ENCODE results near the gene PPP6R2. TPM values are rescaled to one million over a fixed set of nuclear protein-coding genes. Genes with fewer than 3 reads are reported as not detected.

PPP6R2 gene
- total and polyA plus RNA-seq, 2 of the 4 experiments (the other 2 are of a cell fraction), result 49.2 to 51.6 TPM

- Histone ChIP-seq H2AK5ac (ENCODE audit: low read depth, low read length) (no peak overlapping the region), H3K56ac (ENCODE audit: extremely low read depth, insufficient read depth, low read length) (no peak overlapping the region), H2BK15ac (ENCODE audit: low read depth, low read length) (no peak overlapping the region), H4K8ac (ENCODE audit: low read depth in 2 of 2, low read length in 2 of 2) (no peak overlapping the region), H3K4me2 (ENCODE audit: low read depth, low read length) (no peak overlapping the region), H3K9me3 (ENCODE audit: control insufficient read depth, insufficient read depth, low read length) (no peaks in the 10 kb centered on the region), H4K20me1 (ENCODE audit: insufficient read depth, low read length) (peaks cover 16% of the 10 kb centered on the region), H4K91ac (ENCODE audit: insufficient read depth, low read depth, low read length) (no peak overlapping the region), H2AFZ (replicated peaks; ENCODE audit: low read length, poor library complexity) (no peak overlapping the region), H3K4me3 (ENCODE audit: insufficient read depth, low read depth, low read length) (no peak overlapping the region), H3K4me1 (ENCODE audit: control insufficient read depth, insufficient read depth, low read length) (no peaks in the 10 kb centered on the region), H3K9ac (ENCODE audit: low read depth, low read length) (no peak overlapping the region), H3K9me1 (ENCODE audit: insufficient read depth, low read length) (no peaks in the 10 kb centered on the region), H4K5ac (ENCODE audit: low read depth, low read length) (no peak overlapping the region), H2BK5ac (ENCODE audit: low read depth, low read length, poor library complexity, severe bottlenecking) (no peak overlapping the region), H3K14ac (replicated peaks; ENCODE audit: low read depth, low read length) (no peak overlapping the region), H3K79me1 (ENCODE audit: low read depth in 1 of 2, low read length in 2 of 2) (peaks cover 12 to 17% of the 10 kb centered on the region in 2 experiments; a peak in 3 of 4 replicates), H2BK20ac (ENCODE audit: low read depth, low read length) (no peak overlapping the region), H3K27me3 (ENCODE audit: control insufficient read depth, insufficient read depth, low read length) (no peaks in the 10 kb centered on the region), H2BK120ac (ENCODE audit: low read depth, low read length) (no peak overlapping the region), H3K36me3 (ENCODE audit: control insufficient read depth, insufficient read depth, low read length) (peaks cover 92% of the 10 kb centered on the region), H2AK9ac (replicated peaks; ENCODE audit: low read depth, low read length, poor library complexity) (no peak overlapping the region), H3K27ac (ENCODE audit: insufficient read depth, low read length) (no peak overlapping the region), H3K18ac (ENCODE audit: low read depth, low read length) (no peak overlapping the region), H3K4ac (ENCODE audit: low read depth, low read length) (no peak overlapping the region), H3K23ac (ENCODE audit: low read depth, low read length) (no peak overlapping the region)
- POLR2A ChIA-PET (ENCODE audit: unreplicated experiment), result no interaction called here
- CTCF ChIA-PET, result no interaction called here
- dilution Hi-C loops (cut with HindIII; ENCODE audit: low sequenced_read_pairs, unreplicated experiment) (no loop called here), in situ Hi-C loops (cut with MboI; ENCODE audit: low sequenced_read_pairs) (no loop called here), intact Hi-C loops (cut with micrococcal nuclease) (no loop called here)
- no peak for DNase-seq
- no peak for ATAC-seq (ENCODE audit: low read depth)
- TF ChIP-seq FOS (IDR thresholded peaks at IDR 0.05; ENCODE audit: low read depth, low read length), result no peak
- no peak for TF ChIP-seq POLR2A (IDR thresholded peaks at IDR 0.05; ENCODE audit: low read depth, low read length)
- TF ChIP-seq SMC3 (IDR thresholded peaks at IDR 0.05; ENCODE audit: low read depth, low read length), result no peak
- no peak for TF ChIP-seq BHLHE40 (IDR thresholded peaks at IDR 0.05; ENCODE audit: low read depth, low read length)
- TF ChIP-seq MAFK (IDR thresholded peaks at IDR 0.05; ENCODE audit: low read depth, low read length), result no peak
- TF ChIP-seq RCOR1 (IDR thresholded peaks at IDR 0.05; ENCODE audit: insufficient replicate concordance, low read length), result no peak
- 94% methylated on average over 18 of the region's 28 CpGs; no CpG with 5 or more reads in 1 of the 2 experiments for WGBS, 2 experiments (ENCODE audit: extremely low coverage in 2 of 2, insufficient read length in 1 of 2)
- BruUV-seq (replicated peaks), result no TSS peak
Observed at GRCh38 chr22:50463188-50463900, 120.2 kb downstream of the PPP6R2 start.
